ENCODE results near the gene NEURL1B. TPM values are rescaled to one million over a fixed set of nuclear protein-coding genes. Genes with fewer than 3 reads are reported as not detected.
"Not testable (repeated sequence)": the region's sequence is repeated elsewhere in the genome, so short reads cannot be mapped to it uniquely, and the experiment has no call there.

Gene NEURL1B
- total RNA-seq, 1 donor from 2014 or later: 131 TPM

- no peaks in the 10 kb centered on the region for H3K27me3 ChIP-seq
- H3K36me3 ChIP-seq: no peaks in the 10 kb centered on the region
- H3K4me3 ChIP-seq: no peak overlapping the region
- no peak for TF ChIP-seq CTCF (IDR thresholded peaks at IDR 0.05)
- peaks cover 18 to 20% of the 10 kb centered on the region in 2 donors for H3K4me1 ChIP-seq
- no peak for DNase-seq (ENCODE audit: low spot score in 2 of 2)
- H3K9me3 ChIP-seq: no peaks in the 10 kb centered on the region
- intact Hi-C loops (cut with DNase I): loop anchor here (5.0 kb wide), 1 partner anchor 432 kb away; the partner anchor contains the start of gene BNIP1
- H3K27ac ChIP-seq: no peak overlapping the region
These were observed 69.6 kb downstream of the NEURL1B start for GRCh38 chr5:172710676-172711075.

- not testable (repeated sequence) for H3K36me3 ChIP-seq; H3K9me3 ChIP-seq; DNase-seq (ENCODE audit: low spot score in 2 of 2); H3K27ac ChIP-seq; H3K27me3 ChIP-seq; H3K4me3 ChIP-seq
- intact Hi-C loops (cut with DNase I): loop anchor here (5.0 kb wide), 1 partner anchor 431 kb away; the partner anchor contains the start of gene BNIP1
- H3K4me1 ChIP-seq: peaks cover 20 to 22% of the 10 kb centered on the region in 2 donors
These were observed 70.3 kb downstream of the NEURL1B start for GRCh38 chr5:172711321-172711861.

DNA sequence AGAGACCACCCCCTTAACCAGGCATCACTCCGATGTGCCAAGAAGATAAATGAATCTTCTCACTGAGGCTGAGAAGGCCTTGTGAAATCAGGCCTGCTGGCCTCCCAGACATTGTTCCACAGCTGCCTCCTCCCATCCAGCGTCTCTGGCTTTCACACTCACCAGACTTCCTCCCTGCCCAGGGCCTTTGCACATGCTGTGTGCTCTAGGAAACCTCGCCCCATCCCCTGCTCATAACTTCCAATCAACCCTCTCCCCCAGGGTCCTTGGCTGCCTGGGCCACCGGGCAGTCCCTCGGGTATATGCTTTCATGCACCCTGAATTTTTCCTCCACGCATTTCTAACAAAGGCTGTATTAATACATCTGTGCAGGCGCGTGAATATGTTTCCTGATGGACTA, 71.5 kb downstream of the NEURL1B start:
- DNase-seq (ENCODE audit: low spot score in 2 of 2): no peak
- TF ChIP-seq CTCF (IDR thresholded peaks at IDR 0.05): no peak
- Histone ChIP-seq H3K27me3 (no peaks in the 10 kb centered on the region), H3K4me1 (peaks cover 20 to 25% of the 10 kb centered on the region in 2 donors), H3K9me3 (no peaks in the 10 kb centered on the region), H3K36me3 (no peaks in the 10 kb centered on the region), H3K27ac (no peak overlapping the region), H3K4me3 (no peak overlapping the region)
- intact Hi-C loops (cut with DNase I): loop anchor here (1.0 to 5.0 kb wide), 3 partner anchors 247 to 430 kb away; partner anchors contain the start of genes BNIP1 and RPL26L1

DNA sequence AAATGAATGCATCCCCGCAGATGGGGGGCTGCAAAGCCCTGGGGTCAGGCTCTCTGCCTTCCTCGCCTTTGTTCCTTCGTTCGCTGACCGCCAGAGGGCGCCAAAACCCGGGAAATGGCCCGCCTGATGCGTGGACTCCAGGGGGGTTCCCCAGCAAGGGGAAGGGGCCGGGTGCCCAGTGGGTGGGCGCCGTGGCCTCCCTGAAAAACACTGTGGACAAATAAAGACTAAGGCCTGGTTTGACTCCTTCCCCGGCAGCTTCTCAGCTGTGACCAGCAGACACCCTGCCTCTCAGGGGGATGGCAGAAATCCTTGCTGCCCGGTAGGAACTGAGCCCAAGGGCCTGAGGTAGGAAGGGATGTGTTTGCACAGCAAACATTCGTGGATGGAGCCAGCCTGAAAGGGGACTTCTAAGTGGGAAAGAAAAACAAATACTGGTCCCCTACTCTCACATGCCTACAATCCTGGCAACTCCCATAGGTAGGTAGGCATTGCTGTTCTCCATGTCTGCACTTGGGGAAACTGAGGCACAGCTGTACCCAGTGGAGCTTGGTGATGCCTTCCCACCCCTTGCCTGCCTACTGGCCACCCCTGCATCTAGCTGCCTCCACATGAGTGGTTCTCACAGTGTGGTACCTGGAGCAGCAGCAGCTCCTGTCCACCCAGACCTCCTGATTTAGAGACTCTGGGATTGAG, 72.2 kb downstream of the NEURL1B start:
- no peaks in the 10 kb centered on the region for H3K27me3 ChIP-seq
- no peaks in the 10 kb centered on the region for H3K36me3 ChIP-seq
- peak; percentile 91 to 95 (median 92) for TF ChIP-seq CTCF (IDR thresholded peaks at IDR 0.05)
- H3K4me1 ChIP-seq: peaks cover 20 to 26% of the 10 kb centered on the region in 2 donors
- no peaks in the 10 kb centered on the region for H3K9me3 ChIP-seq
- intact Hi-C loops (cut with DNase I): loop anchor here (1.0 to 5.0 kb wide), 3 partner anchors 246 to 429 kb away; partner anchors contain the start of genes BNIP1 and RPL26L1
- H3K4me3 ChIP-seq: peak overlapping the region in 1 of 2 donors; percentile 39
- peak overlapping the region in 1 of 2 donors; percentile 79 for H3K27ac ChIP-seq
- peak in 1 of 2 donors; percentile 81 for DNase-seq (ENCODE audit: low spot score in 2 of 2)

- Histone ChIP-seq H3K27ac (peak overlapping the region; percentile 79 to 83), H3K9me3 (no peaks in the 10 kb centered on the region), H3K27me3 (no peaks in the 10 kb centered on the region), H3K4me1 (peaks cover 20 to 26% of the 10 kb centered on the region in 2 donors), H3K4me3 (no peak overlapping the region), H3K36me3 (no peaks in the 10 kb centered on the region)
- no peak for DNase-seq (ENCODE audit: low spot score in 2 of 2)
- TF ChIP-seq CTCF (IDR thresholded peaks at IDR 0.05): no peak
- intact Hi-C loops (cut with DNase I): loop anchor here (1.0 to 5.0 kb wide), 3 partner anchors 245 to 428 kb away; partner anchors contain the start of genes BNIP1 and RPL26L1
These were observed 72.9 kb downstream of the NEURL1B start for GRCh38 chr5:172713809-172714490.

All from ascending aorta (tissue), 2 donors.